A549 (cell line): Measurements from ENCODE around the gene PLEKHD1.

Source experiments
- JUN ChIP-seq, 2 experiments: fragments of >200 bp; sonication (Bioruptor Twin); formaldehyde crosslinking; IDR thresholded peaks; 2 replicates in 1 of 2; 3 replicates in 1 of 2; pipeline ENCODE4 v1.6.1; 2016 to 2017
- POLR2A ChIP-seq: IDR thresholded peaks from 2 replicates; pipeline ENCODE4 v1.6.1; 2012; ENCODE audit warnings: mild to moderate bottlenecking, low read length
- RAD21 ChIP-seq, 2 experiments: fragments of >200 bp in 1 of 2; sonication (Bioruptor Twin) in 1 of 2; formaldehyde crosslinking in 1 of 2; IDR thresholded peaks in 1 of 2; conservative IDR thresholded peaks in 1 of 2; 2 replicates in 1 of 2; 3 replicates in 1 of 2; pipeline ENCODE4 v1.6.1; 2012 to 2018; ENCODE audit warnings: inconsistent platforms in 1 of 2
- ZFP36 ChIP-seq: fragments of 450-650 bp; IDR thresholded peaks from 2 replicates; pipeline ENCODE4 v1.6.1; 2014; ENCODE audit warnings: borderline replicate concordance; ENCODE audit not compliant: partially characterized antibody
- ZNF302 ChIP-seq: fragments of 250-450 bp; sonication (Bioruptor Pico); IDR thresholded peaks from 2 replicates; pipeline ENCODE4 v1.9.0; 2021; ENCODE audit warnings: inconsistent platforms, mild to moderate bottlenecking, moderate library complexity
- TF ChIP-seq, protein P1 (sequence below): fragments of >200 bp; sonication (Bioruptor Twin); formaldehyde crosslinking; IDR thresholded peaks from 3 replicates; pipeline ENCODE4 v1.5.1; 2016
- TF ChIP-seq, protein P2 (sequence below): fragments of 200-600 bp; sonication (generic); IDR thresholded peaks from 2 replicates; pipeline ENCODE4 v1.6.1; 2016; ENCODE audit warnings: antibody characterized with exemption, mild to moderate bottlenecking, moderate library complexity

DNA sequence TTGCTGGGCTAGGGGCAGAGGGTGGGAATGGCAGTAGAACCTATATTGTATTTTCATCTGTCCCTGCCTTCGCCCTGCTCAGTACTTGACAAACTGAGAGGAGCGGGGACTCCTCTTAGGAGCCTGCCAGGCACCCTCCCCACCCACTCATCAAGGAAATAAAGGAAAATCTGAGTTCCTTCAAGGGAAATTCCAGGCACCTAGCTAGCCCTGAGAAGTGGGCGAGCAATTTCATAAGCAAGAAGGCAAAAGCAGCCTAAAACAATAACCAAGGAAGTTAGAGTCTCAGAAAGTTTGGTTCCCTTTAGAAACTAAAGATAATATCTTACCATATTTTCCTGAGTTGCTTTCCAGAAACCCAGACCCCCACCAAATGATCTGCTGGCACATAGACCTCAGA lies 10.6 kb upstream of the PLEKHD1 start:
- TF ChIP-seq, protein P1, sequence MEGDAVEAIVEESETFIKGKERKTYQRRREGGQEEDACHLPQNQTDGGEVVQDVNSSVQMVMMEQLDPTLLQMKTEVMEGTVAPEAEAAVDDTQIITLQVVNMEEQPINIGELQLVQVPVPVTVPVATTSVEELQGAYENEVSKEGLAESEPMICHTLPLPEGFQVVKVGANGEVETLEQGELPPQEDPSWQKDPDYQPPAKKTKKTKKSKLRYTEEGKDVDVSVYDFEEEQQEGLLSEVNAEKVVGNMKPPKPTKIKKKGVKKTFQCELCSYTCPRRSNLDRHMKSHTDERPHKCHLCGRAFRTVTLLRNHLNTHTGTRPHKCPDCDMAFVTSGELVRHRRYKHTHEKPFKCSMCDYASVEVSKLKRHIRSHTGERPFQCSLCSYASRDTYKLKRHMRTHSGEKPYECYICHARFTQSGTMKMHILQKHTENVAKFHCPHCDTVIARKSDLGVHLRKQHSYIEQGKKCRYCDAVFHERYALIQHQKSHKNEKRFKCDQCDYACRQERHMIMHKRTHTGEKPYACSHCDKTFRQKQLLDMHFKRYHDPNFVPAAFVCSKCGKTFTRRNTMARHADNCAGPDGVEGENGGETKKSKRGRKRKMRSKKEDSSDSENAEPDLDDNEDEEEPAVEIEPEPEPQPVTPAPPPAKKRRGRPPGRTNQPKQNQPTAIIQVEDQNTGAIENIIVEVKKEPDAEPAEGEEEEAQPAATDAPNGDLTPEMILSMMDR: no peak
- TF ChIP-seq JUN (IDR thresholded peaks at IDR 0.05) (no peak), ZFP36 (no peak), POLR2A (no peak), ZNF302 (CRISPR knock-in tag) (no peak), RAD21 (conservative IDR thresholded peaks at IDR 0.05 in 1 of 2, IDR thresholded peaks at IDR 0.05 in 1 of 2) (no peak)
- TF ChIP-seq, protein P2, sequence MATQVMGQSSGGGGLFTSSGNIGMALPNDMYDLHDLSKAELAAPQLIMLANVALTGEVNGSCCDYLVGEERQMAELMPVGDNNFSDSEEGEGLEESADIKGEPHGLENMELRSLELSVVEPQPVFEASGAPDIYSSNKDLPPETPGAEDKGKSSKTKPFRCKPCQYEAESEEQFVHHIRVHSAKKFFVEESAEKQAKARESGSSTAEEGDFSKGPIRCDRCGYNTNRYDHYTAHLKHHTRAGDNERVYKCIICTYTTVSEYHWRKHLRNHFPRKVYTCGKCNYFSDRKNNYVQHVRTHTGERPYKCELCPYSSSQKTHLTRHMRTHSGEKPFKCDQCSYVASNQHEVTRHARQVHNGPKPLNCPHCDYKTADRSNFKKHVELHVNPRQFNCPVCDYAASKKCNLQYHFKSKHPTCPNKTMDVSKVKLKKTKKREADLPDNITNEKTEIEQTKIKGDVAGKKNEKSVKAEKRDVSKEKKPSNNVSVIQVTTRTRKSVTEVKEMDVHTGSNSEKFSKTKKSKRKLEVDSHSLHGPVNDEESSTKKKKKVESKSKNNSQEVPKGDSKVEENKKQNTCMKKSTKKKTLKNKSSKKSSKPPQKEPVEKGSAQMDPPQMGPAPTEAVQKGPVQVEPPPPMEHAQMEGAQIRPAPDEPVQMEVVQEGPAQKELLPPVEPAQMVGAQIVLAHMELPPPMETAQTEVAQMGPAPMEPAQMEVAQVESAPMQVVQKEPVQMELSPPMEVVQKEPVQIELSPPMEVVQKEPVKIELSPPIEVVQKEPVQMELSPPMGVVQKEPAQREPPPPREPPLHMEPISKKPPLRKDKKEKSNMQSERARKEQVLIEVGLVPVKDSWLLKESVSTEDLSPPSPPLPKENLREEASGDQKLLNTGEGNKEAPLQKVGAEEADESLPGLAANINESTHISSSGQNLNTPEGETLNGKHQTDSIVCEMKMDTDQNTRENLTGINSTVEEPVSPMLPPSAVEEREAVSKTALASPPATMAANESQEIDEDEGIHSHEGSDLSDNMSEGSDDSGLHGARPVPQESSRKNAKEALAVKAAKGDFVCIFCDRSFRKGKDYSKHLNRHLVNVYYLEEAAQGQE: no peak
